ENCODE data around the gene NHLRC1.

Gene NHLRC1

GRCh38 chr6:18080544-18080943 is 41.9 kb downstream of the NHLRC1 start:
- DNase-seq, result no peak

DNA sequence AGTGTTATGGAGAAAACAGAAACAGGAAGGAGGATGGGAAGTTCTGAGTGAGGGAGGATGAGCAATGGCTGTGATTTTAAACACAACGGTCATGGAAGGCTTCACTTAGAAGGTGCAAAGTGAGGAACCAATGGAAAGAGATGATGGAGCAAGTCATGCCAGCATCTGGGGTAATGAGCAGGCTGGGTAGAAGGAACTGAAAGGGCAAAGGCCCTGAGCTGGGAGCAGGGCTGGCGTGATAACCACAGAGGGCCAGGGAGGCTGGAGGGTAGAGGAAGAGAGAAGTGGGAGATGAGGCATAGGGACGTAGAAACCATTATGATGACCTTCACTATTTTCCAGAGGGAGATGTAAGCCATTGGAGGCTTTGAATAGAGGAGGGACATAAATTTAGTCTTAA is 43.6 kb downstream of the NHLRC1 start:
- DNase-seq, result no peak

GRCh38 chr6:18076231-18076630 is 46.2 kb downstream of the NHLRC1 start:
- DNase-seq, result no peak

DNA sequence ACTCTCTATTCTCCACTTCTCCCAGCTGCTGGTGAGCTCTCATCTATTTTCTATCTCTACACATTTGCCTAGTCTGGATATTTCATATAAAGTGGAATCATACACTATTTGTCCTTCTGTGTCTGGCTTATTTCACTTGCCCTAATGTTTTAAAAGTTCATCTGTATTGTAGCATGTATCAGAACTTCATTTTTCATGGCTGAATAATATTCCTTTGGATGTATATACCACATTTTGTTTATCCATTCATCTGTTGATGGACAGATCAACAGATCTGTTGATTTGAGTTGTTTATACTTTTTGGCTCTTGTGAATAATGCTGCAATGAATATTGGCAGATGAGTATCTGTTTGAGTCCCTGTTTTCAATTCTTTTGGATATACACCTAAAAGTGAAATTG is 49.6 kb downstream of the NHLRC1 start:
- no peak for DNase-seq

- DNase-seq, result no peak
Measured at GRCh38 chr6:18070486-18070885, 52.0 kb downstream of the NHLRC1 start.

Measured in NCI-H1694 treated with DMSO at 0.1 percent for 48 hours (cell line).